Endometrial microvascular endothelial cells (primary cell): Measurements from ENCODE around the gene NCOA5. TPM values are rescaled to one million over a fixed set of nuclear protein-coding genes. Genes with fewer than 3 reads are reported as not detected.

Source experiments
- in situ Hi-C: cut with HindIII; loops from 2 replicates; pipeline ENCODE4 v1.10.0; 2017; ENCODE audit warnings: low sequenced_read_pairs, low pct_unique_long_range_greater_than_20kb; ENCODE audit errors: inconsistent ontology term
- total RNA-seq: library from RNA; depleted of rRNA; stranded (reverse); fragments of >200 nt; gene quantifications from one replicate; pipeline ENCODE4 v1.2.3, GENCODE V29; 2015; ENCODE audit errors: inconsistent ontology term

The NCOA5 gene
- total RNA-seq, 1 donor from 2014 or later, result 25.7 TPM

GRCh38 chr20:46028110-46028509 is 61.7 kb downstream of the NCOA5 start:
- in situ Hi-C loops, result no loop called here

- in situ Hi-C loops, result no loop called here
Observed at GRCh38 chr20:46027245-46027853, 62.4 kb downstream of the NCOA5 start.

DNA sequence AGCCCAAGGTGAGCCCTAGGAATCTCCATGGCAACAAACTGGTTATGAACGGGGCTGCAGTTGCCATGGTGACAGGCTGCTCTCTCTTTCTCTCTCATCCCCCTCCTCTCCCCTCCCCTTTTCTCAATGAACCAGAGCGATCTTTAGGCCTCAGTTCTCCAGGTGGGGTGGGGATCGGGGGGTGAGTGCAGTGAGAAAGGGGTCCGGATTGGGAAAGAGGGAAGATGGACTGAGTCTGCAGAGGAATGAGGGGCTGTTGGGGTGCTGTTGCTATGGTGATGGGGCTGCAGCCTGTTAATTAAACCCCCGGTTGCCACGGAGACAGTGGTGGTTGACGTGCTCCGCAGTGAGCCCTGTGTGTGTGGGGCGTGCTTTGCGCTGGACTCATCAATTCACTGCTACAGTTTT is 64.4 kb downstream of the NCOA5 start:
- in situ Hi-C loops, result no loop called here

DNA sequence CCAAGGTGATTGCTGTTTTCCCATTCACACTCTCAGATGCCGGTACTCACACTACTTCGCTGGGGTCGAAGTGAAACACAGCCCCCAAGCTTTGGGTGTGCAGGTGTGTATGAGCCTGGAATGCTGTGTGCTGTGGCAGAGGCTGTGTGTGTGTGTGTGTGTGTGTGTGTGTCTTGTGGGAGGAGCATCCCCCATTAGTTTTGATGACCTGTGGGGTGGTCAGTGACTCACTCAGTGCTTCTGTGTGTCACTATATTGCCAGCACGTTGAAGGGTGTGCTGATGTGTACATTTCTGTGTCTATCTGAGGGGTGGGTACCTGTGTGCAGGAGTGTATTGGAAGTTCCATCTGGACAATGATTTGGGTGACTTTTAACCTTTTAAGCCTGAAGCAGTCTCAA is 65.8 kb downstream of the NCOA5 start:
- in situ Hi-C loops, result no loop called here

DNA sequence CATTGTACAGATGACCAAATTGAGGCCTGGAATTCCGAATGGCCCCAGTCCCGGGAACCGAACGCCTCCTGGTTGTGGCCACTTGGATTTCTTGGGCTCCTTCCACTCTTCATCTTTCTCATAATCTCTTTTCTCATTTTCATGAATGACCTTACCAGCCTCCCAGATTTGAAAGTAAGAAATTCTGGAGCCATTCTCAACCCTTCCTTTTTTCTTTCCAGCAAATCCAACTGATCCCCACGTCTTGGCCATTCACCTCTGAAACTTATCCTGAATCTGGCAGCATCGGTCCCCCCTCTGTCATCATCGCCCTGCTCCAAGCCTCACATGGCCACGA is 66.6 kb downstream of the NCOA5 start:
- in situ Hi-C loops, result no loop called here

GRCh38 chr20:46022411-46023147 is 67.2 kb downstream of the NCOA5 start:
- in situ Hi-C loops, result no loop called here

- in situ Hi-C loops, result no loop called here
Observed at GRCh38 chr20:46021361-46022359, 68.1 kb downstream of the NCOA5 start.

- in situ Hi-C loops, result no loop called here
Observed at GRCh38 chr20:46020555-46020954, 69.2 kb downstream of the NCOA5 start.

- in situ Hi-C loops, result no loop called here
Observed at GRCh38 chr20:46018611-46019010, 71.2 kb downstream of the NCOA5 start.

GRCh38 chr20:46018112-46018511 is 71.7 kb downstream of the NCOA5 start:
- in situ Hi-C loops, result no loop called here

DNA sequence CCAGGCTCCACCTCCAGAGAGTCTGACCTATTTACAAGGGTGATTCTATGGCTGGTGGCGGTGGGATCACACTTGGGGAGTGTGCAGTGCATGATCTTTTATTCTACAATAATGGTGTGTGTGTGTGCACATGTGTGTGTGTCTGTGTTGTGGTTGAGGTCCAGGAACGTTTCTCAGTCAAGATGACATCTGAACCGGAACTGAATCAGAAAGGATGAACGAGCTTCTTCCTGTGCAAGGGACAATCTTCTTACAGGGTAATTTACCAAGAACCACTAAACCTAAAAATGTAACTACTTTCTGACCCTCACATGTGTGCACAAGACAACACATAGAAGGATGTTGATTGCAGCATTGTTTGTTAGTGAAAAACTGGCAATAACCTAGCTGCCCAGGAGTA is 72.5 kb downstream of the NCOA5 start:
- in situ Hi-C loops, result no loop called here

- in situ Hi-C loops, result no loop called here
Observed at GRCh38 chr20:46014517-46015396, 75.0 kb downstream of the NCOA5 start.

- in situ Hi-C loops, result no loop called here
Observed at GRCh38 chr20:46013829-46014516, 75.8 kb downstream of the NCOA5 start.

GRCh38 chr20:46013322-46013828 is 76.4 kb downstream of the NCOA5 start:
- in situ Hi-C loops, result no loop called here

DNA sequence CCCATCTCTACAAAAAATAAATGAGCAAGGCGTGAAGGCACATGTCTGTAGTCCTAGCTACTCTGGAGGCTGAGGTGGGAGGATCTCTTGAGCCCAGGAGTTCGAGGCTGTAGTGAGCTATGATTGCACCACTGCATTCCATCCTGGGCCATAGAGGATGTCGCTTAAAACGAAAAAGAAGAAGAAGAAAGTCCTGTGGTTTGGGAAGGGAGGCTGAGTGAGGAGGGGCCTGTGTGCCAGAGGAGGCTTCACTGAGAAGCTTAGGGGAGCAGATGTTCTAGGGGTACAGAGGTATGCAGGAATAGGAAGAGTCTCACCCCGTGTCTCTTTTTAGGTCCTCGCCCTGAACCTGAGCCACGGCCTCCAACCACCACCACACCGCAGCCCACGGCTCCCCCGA is 76.8 kb downstream of the NCOA5 start:
- in situ Hi-C loops, result no loop called here

DNA sequence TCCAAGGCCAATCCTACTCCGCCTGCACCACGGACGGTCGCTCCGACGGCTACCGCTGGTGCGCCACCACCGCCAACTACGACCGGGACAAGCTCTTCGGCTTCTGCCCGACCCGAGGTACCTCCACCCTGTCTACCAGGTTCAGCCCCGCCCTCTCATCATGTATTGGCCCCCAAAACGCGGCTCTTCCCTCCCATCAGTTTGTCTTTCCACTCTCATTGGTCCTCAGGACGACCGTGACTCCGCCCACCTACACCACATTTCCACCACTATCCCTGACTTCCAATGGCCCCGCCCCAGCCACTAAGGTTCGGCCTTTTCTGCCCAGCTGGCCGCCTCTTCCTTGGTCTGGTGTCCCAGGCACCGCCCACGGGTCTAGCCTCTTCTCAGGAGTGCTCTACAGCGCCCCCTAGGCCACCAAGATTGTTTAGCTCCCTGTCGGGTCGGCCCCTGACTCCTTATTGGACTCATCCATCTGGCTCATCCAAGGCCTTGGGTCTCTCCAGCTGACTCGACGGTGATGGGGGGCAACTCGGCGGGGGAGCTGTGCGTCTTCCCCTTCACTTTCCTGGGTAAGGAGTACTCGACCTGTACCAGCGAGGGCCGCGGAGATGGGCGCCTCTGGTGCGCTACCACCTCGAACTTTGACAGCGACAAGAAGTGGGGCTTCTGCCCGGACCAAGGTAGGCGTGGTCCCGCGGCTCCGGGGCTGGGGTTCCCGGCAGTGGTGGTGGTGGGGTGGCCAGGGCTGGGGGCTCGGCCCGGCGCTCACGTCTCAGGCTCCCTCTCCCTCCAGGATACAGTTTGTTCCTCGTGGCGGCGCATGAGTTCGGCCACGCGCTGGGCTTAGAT is 77.9 kb downstream of the NCOA5 start:
- in situ Hi-C loops, result no loop called here
